ENCODE results near the gene ANKRD24. TPM values are rescaled to one million over a fixed set of nuclear protein-coding genes. Genes with fewer than 3 reads are reported as not detected.

The ANKRD24 gene
- total and polyA plus RNA-seq, 8 donors, result 0.29 to 6.1 (median 2.3) TPM; not detected in 1

GRCh38 chr19:4197625-4198466 is 15.4 kb downstream of the ANKRD24 start:
- Histone ChIP-seq H3K36me3 (no peaks in the 10 kb centered on the region), H3K27ac (no peak overlapping the region), H3K4me3 (no peak overlapping the region), H3K4me1 (peaks cover 5 to 11% (median 9%) of the 10 kb centered on the region in 4 donors), H3K27me3 (peaks cover 14 to 74% (median 53%) of the 10 kb centered on the region in 3 donors), H3K9me3 (no peaks in the 10 kb centered on the region)
- no peak for TF ChIP-seq POLR2A (IDR thresholded peaks at IDR 0.05)
- TF ChIP-seq, protein P1, sequence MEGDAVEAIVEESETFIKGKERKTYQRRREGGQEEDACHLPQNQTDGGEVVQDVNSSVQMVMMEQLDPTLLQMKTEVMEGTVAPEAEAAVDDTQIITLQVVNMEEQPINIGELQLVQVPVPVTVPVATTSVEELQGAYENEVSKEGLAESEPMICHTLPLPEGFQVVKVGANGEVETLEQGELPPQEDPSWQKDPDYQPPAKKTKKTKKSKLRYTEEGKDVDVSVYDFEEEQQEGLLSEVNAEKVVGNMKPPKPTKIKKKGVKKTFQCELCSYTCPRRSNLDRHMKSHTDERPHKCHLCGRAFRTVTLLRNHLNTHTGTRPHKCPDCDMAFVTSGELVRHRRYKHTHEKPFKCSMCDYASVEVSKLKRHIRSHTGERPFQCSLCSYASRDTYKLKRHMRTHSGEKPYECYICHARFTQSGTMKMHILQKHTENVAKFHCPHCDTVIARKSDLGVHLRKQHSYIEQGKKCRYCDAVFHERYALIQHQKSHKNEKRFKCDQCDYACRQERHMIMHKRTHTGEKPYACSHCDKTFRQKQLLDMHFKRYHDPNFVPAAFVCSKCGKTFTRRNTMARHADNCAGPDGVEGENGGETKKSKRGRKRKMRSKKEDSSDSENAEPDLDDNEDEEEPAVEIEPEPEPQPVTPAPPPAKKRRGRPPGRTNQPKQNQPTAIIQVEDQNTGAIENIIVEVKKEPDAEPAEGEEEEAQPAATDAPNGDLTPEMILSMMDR (IDR thresholded peaks at IDR 0.05), result no peak
- TF ChIP-seq EP300 (IDR thresholded peaks at IDR 0.05), result no peak
- no peak for TF ChIP-seq POLR2AphosphoS5 (IDR thresholded peaks at IDR 0.05)
- intact Hi-C loops (cut with DNase I; ENCODE audit: low total_unique reads), result no loop called here
- peak in 1 of 2 donors; percentile 53 for DNase-seq
- 20 to 28% (median 22%) methylated on average over 33 to 70 of the region's 70 CpGs for WGBS, 5 donors

DNA sequence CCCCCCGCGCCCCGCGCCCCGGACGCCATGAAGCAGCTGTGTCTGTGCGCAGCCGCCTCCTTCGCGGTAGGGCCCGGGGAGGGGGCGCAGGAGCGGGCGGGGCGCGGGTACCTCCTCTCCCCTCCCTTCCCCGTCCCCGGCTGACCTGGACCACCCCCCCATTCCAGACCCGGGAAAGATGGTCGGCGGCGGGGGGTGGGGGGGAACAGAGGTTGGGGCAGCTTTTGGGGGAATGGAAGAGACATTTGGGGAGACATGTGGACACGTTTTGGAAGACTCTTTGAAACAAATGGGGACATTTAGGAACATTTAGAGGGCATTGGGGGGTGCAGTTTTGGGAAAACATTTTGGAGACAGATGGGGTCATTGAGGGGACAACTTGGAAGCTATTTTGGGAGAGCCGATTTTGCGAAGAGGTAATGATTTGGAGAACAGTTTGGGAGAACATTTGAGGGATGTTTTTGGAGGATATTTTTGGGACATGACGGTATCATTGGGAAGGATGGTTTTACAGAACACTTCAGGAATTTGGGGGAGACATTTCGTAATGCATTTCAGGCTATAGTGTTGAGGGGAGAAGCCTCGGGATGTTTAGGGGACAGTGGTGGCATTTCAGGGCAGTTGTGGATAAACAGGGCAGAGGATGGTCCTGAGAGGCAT is 16.1 kb downstream of the ANKRD24 start:
- Histone ChIP-seq H3K27ac (no peak overlapping the region), H3K27me3 (peaks cover 14 to 67% (median 53%) of the 10 kb centered on the region in 3 donors), H3K4me1 (peaks cover 5 to 11% (median 9%) of the 10 kb centered on the region in 4 donors), H3K4me3 (no peak overlapping the region), H3K36me3 (no peaks in the 10 kb centered on the region), H3K9me3 (no peaks in the 10 kb centered on the region)
- intact Hi-C loops (cut with DNase I; ENCODE audit: low total_unique reads), result no loop called here
- no peak for DNase-seq
- WGBS, 5 donors, result 7 to 16% (median 10%) methylated on average over 16 to 27 of the region's 28 CpGs
- no peak for TF ChIP-seq POLR2AphosphoS5 (IDR thresholded peaks at IDR 0.05)
- TF ChIP-seq, protein P1 (IDR thresholded peaks at IDR 0.05), result no peak
- TF ChIP-seq EP300 (IDR thresholded peaks at IDR 0.05), result no peak

DNA sequence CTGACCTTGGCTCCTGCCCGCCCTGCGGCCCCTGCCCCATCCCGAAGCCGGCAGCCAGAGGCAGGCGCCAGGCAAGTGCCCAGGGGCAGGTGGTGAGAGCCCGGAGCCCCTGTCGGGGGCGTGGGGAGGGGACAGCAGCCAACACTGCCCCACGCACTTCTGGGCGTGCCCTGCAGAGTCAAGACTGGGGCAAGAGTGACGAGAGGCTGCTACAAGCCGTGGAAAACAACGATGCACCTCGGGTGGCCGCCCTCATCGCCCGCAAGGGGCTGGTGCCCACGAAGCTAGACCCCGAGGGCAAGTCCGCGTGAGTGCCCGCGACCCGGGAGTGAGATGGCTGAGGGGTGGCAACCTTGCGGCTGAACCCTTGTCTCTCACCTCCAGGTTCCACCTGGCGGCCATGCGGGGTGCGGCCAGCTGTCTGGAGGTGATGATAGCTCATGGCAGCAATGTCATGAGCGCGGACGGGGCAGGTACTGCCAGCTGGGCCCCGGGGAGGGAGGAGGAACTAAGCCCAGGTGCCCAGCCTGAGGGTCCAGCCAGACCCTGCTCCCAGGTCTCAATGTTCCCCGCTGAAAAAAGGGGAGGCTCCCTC is 17.3 kb downstream of the ANKRD24 start:
- 55 to 78% (median 69%) methylated on average over 7 to 33 of the region's 33 CpGs for WGBS, 5 donors
- Histone ChIP-seq H3K27ac (no peak overlapping the region), H3K36me3 (no peaks in the 10 kb centered on the region), H3K9me3 (no peaks in the 10 kb centered on the region), H3K4me1 (peaks cover 5 to 17% (median 11%) of the 10 kb centered on the region in 4 donors), H3K27me3 (peaks cover 14 to 55% (median 46%) of the 10 kb centered on the region in 3 donors), H3K4me3 (no peak overlapping the region)
- intact Hi-C loops (cut with DNase I; ENCODE audit: low total_unique reads), result no loop called here
- TF ChIP-seq, protein P1 (IDR thresholded peaks at IDR 0.05), result no peak
- TF ChIP-seq EP300 (IDR thresholded peaks at IDR 0.05) (no peak), POLR2AphosphoS5 (IDR thresholded peaks at IDR 0.05) (no peak), POLR2A (IDR thresholded peaks at IDR 0.05) (no peak)
- no peak for DNase-seq

DNA sequence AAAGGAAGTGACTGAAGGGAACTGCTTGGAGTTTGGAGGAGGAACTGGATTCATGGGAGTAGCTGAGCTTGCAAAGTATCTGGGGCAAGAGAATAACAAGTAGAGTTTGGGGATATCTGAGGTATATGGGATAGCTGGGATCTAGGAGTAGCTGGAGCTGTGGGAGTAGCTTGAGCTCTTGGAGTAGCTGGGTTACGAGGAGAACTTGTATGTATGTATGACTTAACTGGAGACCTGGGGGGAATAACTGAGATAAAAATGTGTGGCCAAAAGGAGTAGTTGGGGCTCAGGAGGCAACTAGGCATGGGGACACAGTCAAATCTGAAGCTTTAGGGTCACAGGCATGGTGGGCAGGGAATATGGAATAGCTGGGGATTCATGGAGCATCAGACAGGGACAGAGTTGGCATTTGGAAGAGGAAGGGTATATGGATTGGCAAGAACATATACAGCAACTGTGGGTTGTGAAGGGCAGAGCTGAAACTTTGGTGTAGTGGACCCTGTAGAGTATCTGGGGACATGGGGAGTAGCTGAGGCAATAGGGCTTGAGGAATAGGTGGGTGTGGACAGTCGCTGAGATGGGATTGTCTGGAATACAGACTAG is 18.6 kb downstream of the ANKRD24 start:
- Histone ChIP-seq H3K36me3 (no peaks in the 10 kb centered on the region), H3K4me1 (peaks cover 5 to 20% (median 13%) of the 10 kb centered on the region in 4 donors), H3K9me3 (no peaks in the 10 kb centered on the region), H3K27me3 (peaks cover 14 to 47% (median 33%) of the 10 kb centered on the region in 3 donors), H3K27ac (no peak overlapping the region), H3K4me3 (no peak overlapping the region)
- DNase-seq, result no peak
- no peak for TF ChIP-seq EP300 (IDR thresholded peaks at IDR 0.05)
- TF ChIP-seq, protein P1 (IDR thresholded peaks at IDR 0.05), result no peak
- TF ChIP-seq POLR2A (IDR thresholded peaks at IDR 0.05), result no peak
- no peak for TF ChIP-seq POLR2AphosphoS5 (IDR thresholded peaks at IDR 0.05)
- intact Hi-C loops (cut with DNase I; ENCODE audit: low total_unique reads), result no loop called here
- 58 to 88% (median 77%) methylated on average over 2 of the region's 2 CpGs for WGBS, 5 donors

Data from stomach (tissue), 9 donors.